ENCODE measurements around the gene POMGNT1.

DNA sequence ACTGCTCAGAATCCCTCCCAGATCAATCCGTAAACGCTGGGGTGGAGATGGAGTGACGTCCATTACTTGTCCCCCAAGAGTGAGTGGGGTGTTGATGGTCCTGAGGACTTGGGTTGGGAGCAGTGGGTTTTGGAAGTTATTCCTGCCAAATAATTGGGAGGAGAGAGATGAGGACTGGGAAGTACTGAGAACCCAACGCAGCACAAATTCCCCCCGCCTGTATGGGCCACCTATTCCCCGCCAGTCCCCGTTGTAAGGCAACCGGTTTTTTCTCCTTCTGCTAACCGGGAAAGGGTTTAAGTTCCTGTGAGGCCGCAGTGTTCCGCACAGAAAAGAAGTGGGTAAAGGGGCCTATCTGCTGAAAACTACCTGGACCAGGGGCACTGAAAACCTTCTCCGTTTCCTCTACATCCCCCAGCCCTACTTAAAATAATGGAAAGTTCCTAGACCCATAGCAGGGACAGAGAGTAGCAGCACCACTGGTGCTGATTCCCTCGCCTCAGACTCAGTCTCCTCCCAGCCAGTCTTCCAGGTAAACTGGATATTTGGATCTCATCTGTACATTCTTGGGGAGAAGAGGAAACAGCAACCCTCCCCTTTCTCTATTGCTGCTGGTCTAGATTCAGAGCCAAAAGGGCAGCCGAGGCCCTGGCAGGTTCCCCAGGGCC, 5.6 kb upstream of the POMGNT1 start:
- TF ChIP-seq CTCF (conservative IDR thresholded peaks at IDR 0.05; ENCODE audit: low read length) (no peak), EZH2phosphoT487 (IDR thresholded peaks at IDR 0.05; ENCODE audit: borderline replicate concordance) (no peak)

Data from Loucy (cell line).